HepG2 (cell line): ENCODE measurements around the gene AKAP12. TPM values are rescaled to one million over a fixed set of nuclear protein-coding genes. Genes with fewer than 3 reads are reported as not detected.
A peak's percentile ranks its signal among the peaks of the same experiment; 100 is the strongest.

Source experiments
- CBX5 ChIP-seq: sonication (generic); formaldehyde crosslinking; IDR thresholded peaks from 2 replicates; pipeline ENCODE4 v1.4.0; 2020; ENCODE audit warnings: missing genetic modification reagents, borderline replicate concordance
- MIER3 ChIP-seq: IDR thresholded peaks from 2 replicates; pipeline ENCODE4 v1.6.1; 2016; ENCODE audit warnings: missing compliant biosample characterization, borderline replicate concordance
- NFIB ChIP-seq: sonication (generic); formaldehyde crosslinking; IDR thresholded peaks from 2 replicates; pipeline ENCODE4 v1.9.0; 2021; ENCODE audit warnings: missing genetic modification reagents, mild to moderate bottlenecking, borderline replicate concordance
- RFX3 ChIP-seq: IDR thresholded peaks from 2 replicates; pipeline ENCODE4 v1.6.1; 2016; ENCODE audit warnings: missing biosample characterization, missing genetic modification reagents
- RXRA ChIP-seq: sonication (generic); formaldehyde crosslinking; IDR thresholded peaks from 2 replicates; pipeline ENCODE4 v1.5.1; 2020; ENCODE audit warnings: missing genetic modification reagents
- ZMAT3 ChIP-seq: sonication (generic); formaldehyde crosslinking; conservative IDR thresholded peaks from 2 replicates; pipeline ENCODE4 v1.7.0; 2021; ENCODE audit warnings: missing genetic modification reagents
- ZNF142 ChIP-seq: sonication (generic); formaldehyde crosslinking; IDR thresholded peaks from 2 replicates; pipeline ENCODE4 v1.4.0; 2020; ENCODE audit warnings: missing genetic modification reagents
- ZNF597 ChIP-seq: sonication (generic); formaldehyde crosslinking; IDR thresholded peaks from 2 replicates; pipeline ENCODE4 v1.5.0; 2020; ENCODE audit warnings: missing genetic modification reagents
- ZNF747 ChIP-seq: sonication (generic); formaldehyde crosslinking; IDR thresholded peaks from 2 replicates; pipeline ENCODE4 v1.8.1; 2023; ENCODE audit warnings: missing genetic modification reagents, mild to moderate bottlenecking, borderline replicate concordance
- polyA plus RNA-seq, 8 experiments: library from polyadenylated mRNA; depleted of rRNA in 3 of 8; stranded (reverse) in 7 of 8; unstranded in 1 of 8; fragments of >200 nt; fragmentation: Illumina TruSeq in 4 of 8; extraction: Trizol in 4 of 8; gene quantifications; 2 replicates each; pipeline versions ENCODE4 v1.2.1 to v1.2.3, GENCODE V29; 2011 to 2016; ENCODE audit warnings: low read depth in 4 of 8, missing spikeins in 1 of 8, mixed read lengths in 1 of 8; ENCODE audit not compliant: insufficient read depth in 1 of 8
- total RNA-seq, 5 experiments: library from RNA; depleted of rRNA; stranded (reverse); fragments of >200 nt; fragmentation: Illumina TruSeq; extraction: Trizol; gene quantifications; 2 replicates each; pipeline ENCODE4 v1.2.3, GENCODE V29; 2016; ENCODE audit warnings: low read depth in 1 of 5
- TF ChIP-seq, protein P1 (sequence below): sonication (generic); formaldehyde crosslinking; IDR thresholded peaks from 2 replicates; pipeline ENCODE4 v1.4.0; 2020; ENCODE audit warnings: mild to moderate bottlenecking, missing genetic modification reagents
- TF ChIP-seq, protein P2 (sequence below): sonication (generic); formaldehyde crosslinking; IDR thresholded peaks from 2 replicates; pipeline ENCODE4 v1.5.0; 2020; ENCODE audit warnings: missing genetic modification reagents, mild to moderate bottlenecking, borderline replicate concordance

The AKAP12 gene
- total and polyA plus RNA-seq, 2 of the 13 experiments (the other 11 are each of a cell fraction or from before 2014, with no cell fraction given): 10.6 to 19.0 TPM

- TF ChIP-seq, protein P1, sequence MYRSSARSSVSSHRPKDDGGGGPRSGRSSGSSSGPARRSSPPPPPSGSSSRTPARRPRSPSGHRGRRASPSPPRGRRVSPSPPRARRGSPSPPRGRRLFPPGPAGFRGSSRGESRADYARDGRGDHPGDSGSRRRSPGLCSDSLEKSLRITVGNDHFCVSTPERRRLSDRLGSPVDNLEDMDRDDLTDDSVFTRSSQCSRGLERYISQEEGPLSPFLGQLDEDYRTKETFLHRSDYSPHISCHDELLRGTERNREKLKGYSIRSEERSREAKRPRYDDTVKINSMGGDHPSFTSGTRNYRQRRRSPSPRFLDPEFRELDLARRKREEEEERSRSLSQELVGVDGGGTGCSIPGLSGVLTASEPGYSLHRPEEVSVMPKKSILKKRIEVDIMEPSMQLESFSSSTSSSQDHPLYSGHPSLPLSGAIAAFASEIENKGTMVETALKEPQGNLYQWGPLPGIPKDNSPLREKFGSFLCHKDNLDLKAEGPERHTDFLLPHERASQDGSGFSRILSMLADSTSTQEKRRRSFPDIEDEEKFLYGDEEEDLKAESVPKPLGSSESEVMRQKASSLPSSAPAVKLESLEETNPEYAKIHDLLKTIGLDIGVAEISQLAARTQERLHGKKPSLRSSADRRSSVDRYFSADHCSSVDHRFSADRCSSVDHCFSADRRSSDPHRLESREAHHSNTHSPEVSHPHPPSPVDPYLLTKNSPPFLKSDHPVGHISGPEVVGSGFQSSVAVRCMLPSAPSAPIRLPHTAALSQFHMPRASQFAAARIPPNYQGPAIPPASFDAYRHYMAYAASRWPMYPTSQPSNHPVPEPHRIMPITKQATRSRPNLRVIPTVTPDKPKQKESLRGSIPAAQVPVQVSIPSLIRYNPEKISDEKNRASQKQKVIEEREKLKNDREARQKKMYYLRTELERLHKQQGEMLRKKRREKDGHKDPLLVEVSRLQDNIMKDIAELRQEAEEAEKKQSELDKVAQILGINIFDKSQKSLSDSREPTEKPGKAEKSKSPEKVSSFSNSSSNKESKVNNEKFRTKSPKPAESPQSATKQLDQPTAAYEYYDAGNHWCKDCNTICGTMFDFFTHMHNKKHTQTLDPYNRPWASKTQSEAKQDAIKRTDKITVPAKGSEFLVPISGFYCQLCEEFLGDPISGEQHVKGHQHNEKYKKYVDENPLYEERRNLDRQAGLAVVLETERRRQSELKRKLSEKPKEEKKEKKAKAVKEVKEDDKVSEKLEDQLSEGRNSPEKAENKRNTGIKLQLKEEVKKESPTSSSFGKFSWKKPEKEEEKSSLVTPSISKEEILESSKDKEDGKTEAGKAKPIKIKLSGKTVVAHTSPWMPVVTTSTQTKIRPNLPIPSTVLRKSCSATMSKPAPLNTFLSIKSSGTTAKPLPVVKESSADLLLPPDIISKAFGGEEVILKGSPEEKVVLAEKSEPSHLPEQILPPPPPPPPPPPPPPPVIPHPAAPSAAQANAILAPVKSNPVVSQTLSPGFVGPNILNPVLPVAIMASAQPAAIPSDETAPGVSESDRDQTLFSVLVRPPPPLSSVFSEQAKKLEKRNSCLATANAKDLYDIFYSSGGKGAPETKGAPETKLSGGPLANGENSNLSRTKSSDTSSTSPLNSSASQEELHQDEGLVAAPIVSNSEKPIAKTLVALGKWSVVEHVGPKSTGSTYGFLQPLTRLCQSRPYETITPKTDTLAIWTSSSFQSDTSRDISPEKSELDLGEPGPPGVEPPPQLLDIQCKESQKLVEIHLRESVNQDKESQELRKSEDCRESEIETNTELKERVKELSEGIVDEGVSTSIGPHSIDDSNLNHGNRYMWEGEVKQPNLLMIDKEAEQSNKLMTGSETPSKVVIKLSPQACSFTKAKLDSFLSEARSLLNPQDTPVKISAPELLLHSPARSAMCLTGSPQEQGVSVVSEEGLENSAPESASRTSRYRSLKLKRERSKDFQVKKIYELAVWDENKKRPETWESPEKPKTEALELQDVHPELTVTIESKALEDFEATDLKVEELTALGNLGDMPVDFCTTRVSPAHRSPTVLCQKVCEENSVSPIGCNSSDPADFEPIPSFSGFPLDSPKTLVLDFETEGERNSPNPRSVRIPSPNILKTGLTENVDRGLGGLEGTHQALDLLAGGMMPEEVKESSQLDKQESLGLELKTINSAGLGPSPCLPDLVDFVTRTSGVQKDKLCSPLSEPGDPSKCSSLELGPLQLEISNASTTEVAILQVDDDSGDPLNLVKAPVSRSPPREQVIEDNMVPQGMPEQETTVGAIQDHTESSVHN (CRISPR knock-in tag): no peak
- TF ChIP-seq NFIB (no peak), CBX5 (CRISPR knock-in tag) (no peak), ZMAT3 (CRISPR knock-in tag) (no peak), ZNF747 (CRISPR knock-in tag) (no peak), RXRA (CRISPR knock-in tag) (no peak), ZNF597 (CRISPR knock-in tag) (no peak), MIER3 (CRISPR knock-in tag) (0 out of 2 replicates have a peak, but pooled peaks have one; percentile 52), ZNF142 (CRISPR knock-in tag) (no peak), RFX3 (CRISPR knock-in tag) (no peak)
- TF ChIP-seq, protein P2, sequence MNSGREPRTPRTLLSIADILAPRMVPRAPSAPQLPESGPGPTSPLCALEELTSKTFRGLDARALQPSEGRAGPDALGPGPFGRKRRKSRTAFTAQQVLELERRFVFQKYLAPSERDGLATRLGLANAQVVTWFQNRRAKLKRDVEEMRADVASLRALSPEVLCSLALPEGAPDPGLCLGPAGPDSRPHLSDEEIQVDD (CRISPR knock-in tag): 0 out of 2 replicates have a peak, but pooled peaks have one; percentile 23
Observed at GRCh38 chr6:151391471-151392413, 152.0 kb downstream of the AKAP12 start, which contains the start of gene ZBTB2 (continued).
